Hippocampal formation (tissue), 2 donors: ENCODE results near the gene PRAMEF10.
"Not testable (repeated sequence)": the region's sequence is repeated elsewhere in the genome, so short reads cannot be mapped to it uniquely, and the experiment has no call there.

ENCODE experiments used
- DNase-seq, 2 donors: peaks; one replicate each; lab custom pipeline; 2025; lab: John Stamatoyannopoulos, UW

PRAMEF10 gene, protein sequence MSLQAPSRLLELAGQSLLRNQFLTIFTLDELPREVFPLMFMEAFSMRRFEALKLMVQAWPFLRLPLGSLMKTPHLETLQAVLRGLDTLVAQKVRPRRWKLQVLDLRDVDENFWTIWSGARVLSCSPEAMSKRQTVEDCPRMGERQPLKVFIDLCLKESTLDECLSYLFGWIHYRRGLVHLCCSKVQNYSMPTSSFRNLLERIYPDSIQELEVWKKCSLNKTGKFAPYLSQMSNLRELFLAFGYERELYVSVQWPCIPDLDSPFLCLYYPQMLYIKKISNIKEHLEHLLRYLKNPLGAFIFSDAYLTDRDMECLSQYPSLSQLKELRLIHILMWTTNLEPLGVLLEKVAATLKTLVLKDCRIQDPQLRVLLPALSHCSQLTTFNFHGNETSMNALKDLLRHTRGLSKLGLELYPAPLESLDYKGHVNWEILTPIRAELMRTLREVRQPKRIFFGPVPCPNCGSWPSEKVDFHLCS

DNA sequence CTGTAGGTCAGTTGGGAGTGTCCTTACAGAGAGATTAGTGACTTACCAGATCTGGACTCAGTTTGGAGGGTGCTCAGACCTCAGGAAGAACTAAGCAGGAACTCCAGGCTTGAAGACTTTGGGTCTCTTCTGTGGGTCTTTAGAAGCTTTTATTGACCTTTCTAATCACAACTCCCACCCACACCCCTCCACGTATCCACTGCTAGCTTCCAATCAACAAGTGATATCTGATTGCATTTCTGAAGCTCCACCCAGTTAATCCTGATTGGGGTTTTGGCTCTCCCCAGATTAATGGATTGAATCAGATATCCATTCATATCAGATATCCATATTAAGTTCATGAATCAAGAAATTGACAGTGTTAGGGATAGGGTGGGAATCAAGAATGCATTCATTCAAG, at the start of gene PRAMEF10:
Gene PRAMEF10 (minus strand): TSS at position 101 of the 400 bp plus-strand sequence. CDS start 2,423 bp downstream, outside the sequence.
- DNase-seq, result not testable (repeated sequence)

GRCh38 chr1:12947480-12947879, 49.4 kb upstream of the PRAMEF10 start, which contains the start of gene PRAMEF6:
Gene PRAMEF6 (minus strand): TSS chr1:12947580. CDS start chr1:12942518, 5,062 bp downstream.
- DNase-seq, result not testable (repeated sequence)

- not testable (repeated sequence) for DNase-seq
Observed at GRCh38 chr1:12924368-12924767, 26.3 kb upstream of the PRAMEF10 start.

DNA sequence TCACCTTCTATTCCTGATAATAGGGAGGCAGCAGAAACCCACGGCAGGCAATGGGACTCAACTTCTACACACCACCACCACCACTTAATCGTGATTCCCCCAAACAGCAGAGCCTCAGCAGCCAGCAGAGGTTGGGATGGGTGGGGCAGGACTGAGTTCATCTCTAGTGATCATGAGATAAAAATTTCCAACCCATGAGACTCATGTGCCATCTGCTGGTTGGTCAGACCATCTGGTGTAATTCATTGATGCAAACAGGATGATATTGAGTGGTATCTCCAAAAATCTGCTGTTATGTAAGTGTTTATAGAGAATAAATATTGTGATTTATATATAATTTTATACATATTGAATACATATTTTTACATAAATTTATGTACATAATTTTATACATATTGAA, 23.7 kb upstream of the PRAMEF10 start:
- not testable (repeated sequence) for DNase-seq

- not testable (repeated sequence) for DNase-seq
Observed at GRCh38 chr1:12916310-12916709, 18.2 kb upstream of the PRAMEF10 start, which contains the start of gene PRAMEF7. Gene PRAMEF7 (plus strand): TSS chr1:12916610. CDS start chr1:12917693, 1,083 bp downstream.

- not testable (repeated sequence) for DNase-seq
Observed at GRCh38 chr1:12903793-12904572, 5.9 kb upstream of the PRAMEF10 start.

DNA sequence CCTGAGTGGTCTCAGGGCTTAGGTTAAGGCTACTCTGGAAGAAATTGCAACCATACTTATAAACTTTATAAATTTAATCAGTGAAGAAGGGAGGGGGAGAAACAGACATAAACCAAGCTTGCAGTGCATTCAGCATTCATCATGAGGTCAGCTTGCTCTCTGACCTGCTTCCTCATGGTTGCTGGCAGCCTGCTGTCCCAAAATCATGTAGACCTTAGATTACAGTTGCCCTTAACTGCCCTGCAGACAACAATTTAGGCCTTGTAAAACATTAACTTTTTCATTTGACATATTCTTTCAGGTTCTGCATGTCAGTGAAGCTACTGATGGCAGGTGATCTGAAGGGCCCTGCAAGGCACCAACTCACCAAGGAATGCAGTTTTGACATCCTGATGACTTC, 1.1 kb upstream of the PRAMEF10 start:
- not testable (repeated sequence) for DNase-seq

- not testable (repeated sequence) for DNase-seq
Observed at GRCh38 chr1:12886101-12886500, 12.0 kb downstream of the PRAMEF10 start, which contains the start of gene PRAMEF4. Gene PRAMEF4 (minus strand): TSS chr1:12886201. CDS start chr1:12883394, 2,807 bp downstream.

- not testable (repeated sequence) for DNase-seq
Observed at GRCh38 chr1:12878453-12878852, 19.6 kb downstream of the PRAMEF10 start.

- DNase-seq, result not testable (repeated sequence)
Observed at GRCh38 chr1:12863131-12863880, 34.8 kb downstream of the PRAMEF10 start.

GRCh38 chr1:12856786-12857185, 41.3 kb downstream of the PRAMEF10 start, which contains the start of gene PRAMEF2:
Gene PRAMEF2 (plus strand): TSS chr1:12857086. CDS start chr1:12859010, 1,924 bp downstream.
- not testable (repeated sequence) for DNase-seq

DNA sequence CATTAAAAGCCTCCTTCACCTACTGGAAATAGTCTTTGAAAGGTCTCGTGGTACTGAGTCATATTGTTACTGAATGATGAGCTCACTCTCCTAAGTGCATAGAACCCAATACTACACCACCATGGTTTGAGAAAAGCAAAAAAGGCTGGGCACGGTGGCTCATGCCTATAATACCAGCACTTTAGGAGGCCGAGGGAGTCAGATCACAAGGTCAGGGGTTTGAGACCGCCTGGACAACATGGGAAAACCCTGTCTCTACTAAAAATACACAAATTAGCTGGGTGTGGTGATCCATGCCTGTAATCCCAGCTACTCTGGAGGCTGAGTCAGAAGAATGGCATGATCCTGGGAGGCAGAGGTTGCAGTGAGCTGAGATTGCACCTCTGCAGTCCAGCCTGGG, 46.3 kb downstream of the PRAMEF10 start:
- no peak for DNase-seq

DNA sequence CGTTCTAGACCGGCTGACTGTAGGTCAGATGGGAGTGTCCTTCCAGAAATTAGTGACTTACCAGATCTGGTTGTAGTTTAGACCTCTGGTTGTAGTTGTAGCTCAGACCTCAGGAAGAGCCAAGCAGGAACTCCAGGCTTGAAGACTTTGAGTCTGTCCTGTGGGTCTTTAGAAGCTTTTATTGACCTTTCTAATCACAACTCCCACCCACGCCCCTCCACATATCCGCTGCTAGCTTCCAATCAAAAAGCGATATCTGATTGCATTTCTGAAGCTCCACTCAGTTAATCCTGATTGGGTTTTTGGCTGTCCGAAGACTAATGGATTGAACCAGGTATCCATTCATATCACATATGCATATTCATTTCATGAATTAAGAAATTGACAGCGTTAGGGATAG, 49.5 kb downstream of the PRAMEF10 start, which contains the start of gene HNRNPCL1:
Gene HNRNPCL1 (minus strand): TSS at position 101 of the 400 bp plus-strand sequence. CDS start 431 bp downstream, outside the sequence.
- DNase-seq, result not testable (repeated sequence)
